Esophagus squamous epithelium (tissue), 5 donors: ENCODE results near the gene CHIC2. TPM values are rescaled to one million over a fixed set of nuclear protein-coding genes. Genes with fewer than 3 reads are reported as not detected.
"Not testable (repeated sequence)": the region's sequence is repeated elsewhere in the genome, so short reads cannot be mapped to it uniquely, and the experiment has no call there.

ENCODE experiments used
- DNase-seq: peaks from one replicate; lab custom pipeline; 2025; lab: John Stamatoyannopoulos, UW
- H3K27ac ChIP-seq, 4 donors: fragments of 200-600 bp; sonication (generic); one replicate each; pipeline ENCODE4 v1.5.1; 2016 to 2019; ENCODE audit warnings: mild to moderate bottlenecking in 1 of 4
- H3K27me3 ChIP-seq, 4 donors: fragments of 200-600 bp; sonication (generic); 1 replicate in 3 of 4; 2 replicates in 1 of 4; pipeline versions ENCODE4 v1.5.1 to v1.6.0; 2017 to 2021; ENCODE audit warnings: antibody characterized with exemption in 1 of 4
- H3K36me3 ChIP-seq, 3 donors: fragments of 200-600 bp; sonication (generic); one replicate each; pipeline ENCODE4 v1.5.1; 2016 to 2019
- H3K4me1 ChIP-seq, 3 donors: fragments of 200-600 bp; sonication (generic); one replicate each; pipeline ENCODE4 v1.5.1; 2017 to 2019
- H3K4me3 ChIP-seq, 4 donors: fragments of 200-600 bp; sonication (generic); 1 replicate in 3 of 4; 2 replicates in 1 of 4; pipeline ENCODE4 v1.5.1; 2016 to 2019; ENCODE audit warnings: mild to moderate bottlenecking in 2 of 4, moderate library complexity in 1 of 4
- H3K9me3 ChIP-seq, 3 donors: fragments of 200-600 bp; sonication (generic); one replicate each; pipeline ENCODE4 v1.5.1; 2016 to 2019
- CTCF ChIP-seq, 6 experiments: fragments of 450-650 bp in 4 of 6; fragments of 200-600 bp in 2 of 6; sonication (generic) in 2 of 6; IDR thresholded peaks; one replicate each; pipeline ENCODE4 v1.5.1; 2016 to 2019; ENCODE audit warnings: antibody characterized with exemption in 6 of 6, mild to moderate bottlenecking in 4 of 6, moderate library complexity in 4 of 6
- POLR2A ChIP-seq, 4 donors: fragments of 450-650 bp; IDR thresholded peaks; one replicate each; pipeline ENCODE4 v1.6.1; 2017; ENCODE audit warnings: antibody characterized with exemption in 4 of 4, mild to moderate bottlenecking in 4 of 4, moderate library complexity in 3 of 4
- WGBS, 2 donors: methylation state at CpG; one replicate each; pipeline ENCODE4 v1.1.5; 2018; 5-methylcytosine and 5-hydroxymethylcytosine counted together
- intact Hi-C: fragments of 100-400 bp; cut with DNase I; formaldehyde crosslinking; loops from one replicate; pipeline ENCODE4 v1.15.0; 2022
- total RNA-seq, 4 donors: library from RNA; depleted of rRNA; stranded (reverse); fragments of >200 nt; gene quantifications; one replicate each; pipeline ENCODE4 v1.1.0, GENCODE V29; 2016
- donor health status: DM: yes; HTN: yes; CAD: no.

Gene CHIC2
- total RNA-seq, 4 donors from 2014 or later, result 40.4 to 56.0 (median 44.7) TPM

GRCh38 chr4:54025582-54025981, 38.8 kb downstream of the CHIC2 start:
- intact Hi-C loops, result no loop called here
- Histone ChIP-seq H3K36me3 (peaks cover 0 to 8% (median 0%) of the 10 kb centered on the region in 3 donors), H3K4me1 (peaks cover 0 to 3% (median 0%) of the 10 kb centered on the region in 3 donors), H3K27me3 (no peaks in the 10 kb centered on the region), H3K27ac (no peak overlapping the region), H3K9me3 (no peaks in the 10 kb centered on the region), H3K4me3 (no peak overlapping the region)
- DNase-seq, result no peak
- TF ChIP-seq CTCF (IDR thresholded peaks at IDR 0.05) (no peak), POLR2A (IDR thresholded peaks at IDR 0.05) (no peak)
- 91 to 93% methylated on average over 2 to 3 of the region's 7 CpGs for WGBS, 2 donors

GRCh38 chr4:54023019-54023418, 41.4 kb downstream of the CHIC2 start:
- H3K36me3 ChIP-seq, intact Hi-C loops, H3K4me3 ChIP-seq, H3K27ac ChIP-seq, H3K27me3 ChIP-seq, DNase-seq, H3K9me3 ChIP-seq: not testable (repeated sequence)
- peaks cover 0 to 22% (median 0%) of the 10 kb centered on the region in 3 donors for H3K4me1 ChIP-seq
- 95% methylated on average over 8 of the region's 8 CpGs for WGBS, 2 donors

- peaks cover 0 to 24% (median 0%) of the 10 kb centered on the region in 3 donors for H3K4me1 ChIP-seq
- H3K9me3 ChIP-seq, result no peaks in the 10 kb centered on the region
- H3K27me3 ChIP-seq, result no peaks in the 10 kb centered on the region
- no peak for DNase-seq
- H3K27ac ChIP-seq, result no peak overlapping the region
- 90 to 94% methylated on average over 1 of the region's 1 CpG for WGBS, 2 donors
- peaks cover 0 to 18% (median 4%) of the 10 kb centered on the region in 3 donors for H3K36me3 ChIP-seq
- H3K4me3 ChIP-seq, result no peak overlapping the region
- intact Hi-C loops, result no loop called here
- no peak for TF ChIP-seq CTCF (IDR thresholded peaks at IDR 0.05)
- TF ChIP-seq POLR2A (IDR thresholded peaks at IDR 0.05), result no peak
Observed at GRCh38 chr4:54017974-54018373, 46.4 kb downstream of the CHIC2 start.

- Histone ChIP-seq H3K36me3 (peaks cover 0 to 21% (median 4%) of the 10 kb centered on the region in 3 donors), H3K27ac (no peak overlapping the region), H3K4me1 (peaks cover 0 to 24% (median 0%) of the 10 kb centered on the region in 3 donors), H3K27me3 (no peaks in the 10 kb centered on the region), H3K9me3 (no peaks in the 10 kb centered on the region), H3K4me3 (no peak overlapping the region)
- intact Hi-C loops, result no loop called here
- TF ChIP-seq CTCF (IDR thresholded peaks at IDR 0.05), result no peak
- TF ChIP-seq POLR2A (IDR thresholded peaks at IDR 0.05), result no peak
- WGBS, 2 donors, result 94 to 98% methylated on average over 2 of the region's 2 CpGs
- DNase-seq, result no peak
Observed at GRCh38 chr4:54017308-54017707, 47.1 kb downstream of the CHIC2 start.

- no peak for DNase-seq
- Histone ChIP-seq H3K27me3 (no peaks in the 10 kb centered on the region), H3K4me1 (peaks cover 0 to 24% (median 0%) of the 10 kb centered on the region in 3 donors), H3K36me3 (peaks cover 0 to 21% (median 4%) of the 10 kb centered on the region in 3 donors), H3K9me3 (no peaks in the 10 kb centered on the region), H3K4me3 (no peak overlapping the region), H3K27ac (no peak overlapping the region)
- 16 to 28% methylated on average over 1 of the region's 1 CpG for WGBS, 2 donors
- intact Hi-C loops, result no loop called here
- TF ChIP-seq CTCF (IDR thresholded peaks at IDR 0.05) (no peak), POLR2A (IDR thresholded peaks at IDR 0.05) (no peak)
Observed at GRCh38 chr4:54016504-54016903, 47.9 kb downstream of the CHIC2 start.
